Measurements from ENCODE around the gene GMDS. TPM values are rescaled to one million over a fixed set of nuclear protein-coding genes. Genes with fewer than 3 reads are reported as not detected.

GMDS gene
- total and polyA plus RNA-seq, 2 donors (not counting 1 experiment from before 2014, with no cell fraction given) = 11.5 to 16.4 TPM

- Histone ChIP-seq H4K20me1 (ENCODE audit: control insufficient read depth, insufficient read depth, low read length, poor library complexity, severe bottlenecking) (no peaks in the 10 kb centered on the region), H3K4me2 (replicated peaks; ENCODE audit: low read depth, low read length, poor library complexity, severe bottlenecking) (no peak overlapping the region), H3K36me3 (replicated peaks in 1 of 2; ENCODE audit: control extremely low read depth in 1 of 2, control insufficient read depth in 1 of 2, extremely low read depth in 1 of 2, insufficient read depth in 2 of 2, low read length in 1 of 2) (peaks cover 0 to 3% of the 10 kb centered on the region in 2 experiments), H2AFZ (ENCODE audit: insufficient read depth, low read depth, low read length, poor library complexity, severe bottlenecking) (no peak overlapping the region), H3K9ac (ENCODE audit: low read length) (no peak overlapping the region), H3K27me3 (replicated peaks in 1 of 4; ENCODE audit: control extremely low read depth in 1 of 4, control insufficient read depth in 3 of 4, insufficient read depth in 4 of 4, low read length in 3 of 4) (no peaks in the 10 kb centered on the region), H3K4me3 (ENCODE audit: control extremely low read depth in 1 of 5, extremely low read depth in 1 of 5, insufficient read depth in 1 of 5, low read depth in 2 of 5, low read length in 4 of 5) (no peak overlapping the region), H3K9me3 (ENCODE audit: control extremely low read depth in 1 of 3, control insufficient read depth in 2 of 3, insufficient read depth in 1 of 3, low read length in 2 of 3) (peaks cover 0 to 13% (median 2%) of the 10 kb centered on the region in 3 donors), H3K4me1 (ENCODE audit: control insufficient read depth in 2 of 2, insufficient read depth in 2 of 2, low read length in 2 of 2) (peaks cover 0 to 3% of the 10 kb centered on the region in 2 donors), H3K79me2 (ENCODE audit: control insufficient read depth, insufficient read depth, low read length) (no peaks in the 10 kb centered on the region), H3K27ac (ENCODE audit: low read length in 2 of 2) (no peak overlapping the region)
- H3K9me3 Mint-ChIP-seq (ENCODE audit: insufficient read depth) = peaks cover 6% of the 10 kb centered on the region
- ChIA-PET POLR2A (no interaction called here), CTCF (interaction anchor here (1.1 kb wide), 1 partner anchor 19 kb away, joined by 3 read pairs; no protein-coding TSS in a partner anchor)
- ATAC-seq (ENCODE audit: low read depth) (no peak), DNase-seq (no peak)
- WGBS (ENCODE audit: insufficient coverage) = 72% methylated on average over 2 of the region's 7 CpGs
- H3K27ac Mint-ChIP-seq = no peak overlapping the region
- no peak overlapping the region for H3K4me3 Mint-ChIP-seq
- intact Hi-C loops (cut with micrococcal nuclease) = no loop called here
- H3K4me1 Mint-ChIP-seq = no peaks in the 10 kb centered on the region
- TF ChIP-seq CTCF (IDR thresholded peaks at IDR 0.05) (no peak), EZH2 (IDR thresholded peaks at IDR 0.05; ENCODE audit: borderline replicate concordance, insufficient read depth, low read depth, low read length, poor library complexity, severe bottlenecking) (no peak)
- H3K27me3 Mint-ChIP-seq = no peaks in the 10 kb centered on the region
Observed at GRCh38 chr6:1729133-1729749, 516.2 kb downstream of the GMDS start.

GRCh38 chr6:1726341-1726768, 519.0 kb downstream of the GMDS start:
- intact Hi-C loops (cut with micrococcal nuclease) = no loop called here
- Histone ChIP-seq H3K9ac (ENCODE audit: low read length) (no peak overlapping the region), H3K9me3 (ENCODE audit: control extremely low read depth in 1 of 3, control insufficient read depth in 2 of 3, insufficient read depth in 1 of 3, low read length in 2 of 3) (peaks cover 0 to 4% (median 2%) of the 10 kb centered on the region in 3 donors), H3K27me3 (replicated peaks in 1 of 4; ENCODE audit: control extremely low read depth in 1 of 4, control insufficient read depth in 3 of 4, insufficient read depth in 4 of 4, low read length in 3 of 4) (no peaks in the 10 kb centered on the region), H3K27ac (ENCODE audit: low read length in 2 of 2) (no peak overlapping the region), H4K20me1 (ENCODE audit: control insufficient read depth, insufficient read depth, low read length, poor library complexity, severe bottlenecking) (no peaks in the 10 kb centered on the region), H3K4me2 (replicated peaks; ENCODE audit: low read depth, low read length, poor library complexity, severe bottlenecking) (no peak overlapping the region), H3K36me3 (replicated peaks in 1 of 2; ENCODE audit: control extremely low read depth in 1 of 2, control insufficient read depth in 1 of 2, extremely low read depth in 1 of 2, insufficient read depth in 2 of 2, low read length in 1 of 2) (peaks cover 0 to 6% of the 10 kb centered on the region in 2 experiments), H3K79me2 (ENCODE audit: control insufficient read depth, insufficient read depth, low read length) (no peaks in the 10 kb centered on the region), H2AFZ (ENCODE audit: insufficient read depth, low read depth, low read length, poor library complexity, severe bottlenecking) (no peak overlapping the region), H3K4me3 (ENCODE audit: control extremely low read depth in 1 of 5, extremely low read depth in 1 of 5, insufficient read depth in 1 of 5, low read depth in 2 of 5, low read length in 4 of 5) (no peak overlapping the region), H3K4me1 (ENCODE audit: control insufficient read depth in 2 of 2, insufficient read depth in 2 of 2, low read length in 2 of 2) (peaks cover 0 to 3% of the 10 kb centered on the region in 2 donors)
- over 99% methylated on average over 9 of the region's 11 CpGs for WGBS (ENCODE audit: insufficient coverage)
- ATAC-seq (ENCODE audit: low read depth) (no peak), DNase-seq (no peak)
- no peak overlapping the region for H3K27ac Mint-ChIP-seq
- no peaks in the 10 kb centered on the region for H3K4me1 Mint-ChIP-seq
- ChIA-PET POLR2A (no interaction called here), CTCF (no interaction called here)
- H3K9me3 Mint-ChIP-seq (ENCODE audit: insufficient read depth) = peaks cover 6% of the 10 kb centered on the region
- TF ChIP-seq EZH2 (IDR thresholded peaks at IDR 0.05; ENCODE audit: borderline replicate concordance, insufficient read depth, low read depth, low read length, poor library complexity, severe bottlenecking) (no peak), CTCF (IDR thresholded peaks at IDR 0.05) (no peak)
- H3K27me3 Mint-ChIP-seq = no peaks in the 10 kb centered on the region
- H3K4me3 Mint-ChIP-seq = no peak overlapping the region
